Measurements from ENCODE around the gene C15orf40. TPM values are rescaled to one million over a fixed set of nuclear protein-coding genes. Genes with fewer than 3 reads are reported as not detected.

The C15orf40 gene
- total and polyA plus RNA-seq, 4 donors = 15.0 to 27.9 (median 15.9) TPM

GRCh38 chr15:82952158-82953081, 59.0 kb downstream of the C15orf40 start, which contains the start of gene HOMER2:
HOMER2 (minus strand) TSS chr15:82952720; CDS start chr15:82952535, 185 bp downstream.
- H3K4me1 ChIP-seq (ENCODE audit: control insufficient read depth in 1 of 2, insufficient read depth in 2 of 2, low read length in 2 of 2) = no peaks in the 10 kb centered on the region
- WGBS, 2 donors = 1 to 2% methylated on average over 63 to 119 of the region's 119 CpGs
- no peaks in the 10 kb centered on the region for H3K36me3 ChIP-seq (ENCODE audit: control insufficient read depth in 1 of 2, insufficient read depth in 2 of 2, low read length in 1 of 2)
- no peaks in the 10 kb centered on the region for H3K27me3 ChIP-seq (ENCODE audit: control insufficient read depth in 1 of 2, insufficient read depth in 2 of 2, low read length in 1 of 2)
- H3K4me3 ChIP-seq (ENCODE audit: low read length in 2 of 2) = peak within 1 kb of the TSS; percentile 73 to 81
- H3K27ac ChIP-seq (ENCODE audit: low read depth in 1 of 2, low read length in 2 of 2) = no peak within 1 kb of the TSS
- ATAC-seq (ENCODE audit: low FRiP score) (no peak), DNase-seq (peak in 1 of 2 donors; percentile 76)
- intact Hi-C loops (cut with DNase I) = no loop called here
- H3K9me3 ChIP-seq (ENCODE audit: control insufficient read depth, low read length) = no peaks in the 10 kb centered on the region

- no peaks in the 10 kb centered on the region for H3K9me3 ChIP-seq (ENCODE audit: control insufficient read depth, low read length)
- no peaks in the 10 kb centered on the region for H3K36me3 ChIP-seq (ENCODE audit: control insufficient read depth in 1 of 2, insufficient read depth in 2 of 2, low read length in 1 of 2)
- no peaks in the 10 kb centered on the region for H3K4me1 ChIP-seq (ENCODE audit: control insufficient read depth in 1 of 2, insufficient read depth in 2 of 2, low read length in 2 of 2)
- H3K4me3 ChIP-seq (ENCODE audit: low read length in 2 of 2) = peak overlapping the region in 1 of 2 donors; percentile 81
- H3K27me3 ChIP-seq (ENCODE audit: control insufficient read depth in 1 of 2, insufficient read depth in 2 of 2, low read length in 1 of 2) = no peaks in the 10 kb centered on the region
- ATAC-seq (ENCODE audit: low FRiP score) (no peak), DNase-seq (no peak)
- H3K27ac ChIP-seq (ENCODE audit: low read depth in 1 of 2, low read length in 2 of 2) = no peak overlapping the region
- WGBS, 2 donors = 46 to 50% methylated on average over 13 of the region's 13 CpGs
- intact Hi-C loops (cut with DNase I) = no loop called here
These were observed 59.8 kb downstream of the C15orf40 start for GRCh38 chr15:82951472-82952157.

- Histone ChIP-seq H3K27me3 (ENCODE audit: control insufficient read depth in 1 of 2, insufficient read depth in 2 of 2, low read length in 1 of 2) (no peaks in the 10 kb centered on the region), H3K36me3 (ENCODE audit: control insufficient read depth in 1 of 2, insufficient read depth in 2 of 2, low read length in 1 of 2) (no peaks in the 10 kb centered on the region), H3K27ac (ENCODE audit: low read depth in 1 of 2, low read length in 2 of 2) (no peak overlapping the region), H3K4me1 (ENCODE audit: control insufficient read depth in 1 of 2, insufficient read depth in 2 of 2, low read length in 2 of 2) (no peaks in the 10 kb centered on the region), H3K9me3 (ENCODE audit: control insufficient read depth, low read length) (no peaks in the 10 kb centered on the region), H3K4me3 (ENCODE audit: low read length in 2 of 2) (no peak overlapping the region)
- 75% methylated on average over 6 of the region's 6 CpGs for WGBS, 2 donors
- intact Hi-C loops (cut with DNase I) = no loop called here
- DNase-seq = no peak
- no peak for ATAC-seq (ENCODE audit: low FRiP score)
These were observed 60.6 kb downstream of the C15orf40 start for GRCh38 chr15:82950746-82951370.

GRCh38 chr15:82950295-82950694, 61.1 kb downstream of the C15orf40 start:
- DNase-seq (no peak), ATAC-seq (ENCODE audit: low FRiP score) (no peak)
- H3K4me3 ChIP-seq (ENCODE audit: low read length in 2 of 2) = no peak overlapping the region
- H3K27me3 ChIP-seq (ENCODE audit: control insufficient read depth in 1 of 2, insufficient read depth in 2 of 2, low read length in 1 of 2) = no peaks in the 10 kb centered on the region
- H3K9me3 ChIP-seq (ENCODE audit: control insufficient read depth, low read length) = no peaks in the 10 kb centered on the region
- H3K27ac ChIP-seq (ENCODE audit: low read depth in 1 of 2, low read length in 2 of 2) = no peak overlapping the region
- no peaks in the 10 kb centered on the region for H3K4me1 ChIP-seq (ENCODE audit: control insufficient read depth in 1 of 2, insufficient read depth in 2 of 2, low read length in 2 of 2)
- WGBS, 2 donors = 89% methylated on average over 5 of the region's 5 CpGs
- no peaks in the 10 kb centered on the region for H3K36me3 ChIP-seq (ENCODE audit: control insufficient read depth in 1 of 2, insufficient read depth in 2 of 2, low read length in 1 of 2)
- intact Hi-C loops (cut with DNase I) = no loop called here

- Histone ChIP-seq H3K4me3 (ENCODE audit: low read length in 2 of 2) (no peak overlapping the region), H3K27me3 (ENCODE audit: control insufficient read depth in 1 of 2, insufficient read depth in 2 of 2, low read length in 1 of 2) (no peaks in the 10 kb centered on the region), H3K36me3 (ENCODE audit: control insufficient read depth in 1 of 2, insufficient read depth in 2 of 2, low read length in 1 of 2) (no peaks in the 10 kb centered on the region), H3K9me3 (ENCODE audit: control insufficient read depth, low read length) (no peaks in the 10 kb centered on the region), H3K4me1 (ENCODE audit: control insufficient read depth in 1 of 2, insufficient read depth in 2 of 2, low read length in 2 of 2) (no peaks in the 10 kb centered on the region), H3K27ac (ENCODE audit: low read depth in 1 of 2, low read length in 2 of 2) (no peak overlapping the region)
- intact Hi-C loops (cut with DNase I) = no loop called here
- ATAC-seq (ENCODE audit: low FRiP score) (no peak), DNase-seq (no peak)
- 63 to 66% methylated on average over 8 of the region's 8 CpGs for WGBS, 2 donors
These were observed 65.2 kb downstream of the C15orf40 start for GRCh38 chr15:82946155-82946701.

GRCh38 chr15:82945326-82945725, 66.1 kb downstream of the C15orf40 start:
- no peak for DNase-seq

GRCh38 chr15:82944821-82945220, 66.6 kb downstream of the C15orf40 start:
- WGBS, 2 donors = 69 to 78% methylated on average over 5 of the region's 5 CpGs

More at GRCh38 chr15:82945326-82945725, 66.1 kb downstream of the C15orf40 start:
- Histone ChIP-seq H3K27ac (ENCODE audit: low read depth in 1 of 2, low read length in 2 of 2) (no peak overlapping the region), H3K4me1 (ENCODE audit: control insufficient read depth in 1 of 2, insufficient read depth in 2 of 2, low read length in 2 of 2) (no peaks in the 10 kb centered on the region), H3K4me3 (ENCODE audit: low read length in 2 of 2) (no peak overlapping the region), H3K9me3 (ENCODE audit: control insufficient read depth, low read length) (no peaks in the 10 kb centered on the region), H3K27me3 (ENCODE audit: control insufficient read depth in 1 of 2, insufficient read depth in 2 of 2, low read length in 1 of 2) (no peaks in the 10 kb centered on the region), H3K36me3 (ENCODE audit: control insufficient read depth in 1 of 2, insufficient read depth in 2 of 2, low read length in 1 of 2) (no peaks in the 10 kb centered on the region)
- WGBS, 2 donors = 90 to 91% methylated on average over 5 of the region's 5 CpGs
- intact Hi-C loops (cut with DNase I) = no loop called here
- no peak for ATAC-seq (ENCODE audit: low FRiP score)

GRCh38 chr15:82944056-82944455, 67.4 kb downstream of the C15orf40 start:
- WGBS, 2 donors = 77 to 84% methylated on average over 5 of the region's 5 CpGs
- no peaks in the 10 kb centered on the region for H3K36me3 ChIP-seq (ENCODE audit: control insufficient read depth in 1 of 2, insufficient read depth in 2 of 2, low read length in 1 of 2)

More at GRCh38 chr15:82944821-82945220, 66.6 kb downstream of the C15orf40 start:
- H3K4me3 ChIP-seq (ENCODE audit: low read length in 2 of 2) = no peak overlapping the region
- no peaks in the 10 kb centered on the region for H3K4me1 ChIP-seq (ENCODE audit: control insufficient read depth in 1 of 2, insufficient read depth in 2 of 2, low read length in 2 of 2)
- H3K36me3 ChIP-seq (ENCODE audit: control insufficient read depth in 1 of 2, insufficient read depth in 2 of 2, low read length in 1 of 2) = no peaks in the 10 kb centered on the region
- H3K27ac ChIP-seq (ENCODE audit: low read depth in 1 of 2, low read length in 2 of 2) = no peak overlapping the region
- ATAC-seq (ENCODE audit: low FRiP score) = no peak
- no peaks in the 10 kb centered on the region for H3K27me3 ChIP-seq (ENCODE audit: control insufficient read depth in 1 of 2, insufficient read depth in 2 of 2, low read length in 1 of 2)
- no peaks in the 10 kb centered on the region for H3K9me3 ChIP-seq (ENCODE audit: control insufficient read depth, low read length)
- no peak for DNase-seq
- intact Hi-C loops (cut with DNase I) = no loop called here

More at GRCh38 chr15:82944056-82944455, 67.4 kb downstream of the C15orf40 start:
- H3K4me1 ChIP-seq (ENCODE audit: control insufficient read depth in 1 of 2, insufficient read depth in 2 of 2, low read length in 2 of 2) = no peaks in the 10 kb centered on the region
- DNase-seq = no peak
- ATAC-seq (ENCODE audit: low FRiP score) = no peak
- no peaks in the 10 kb centered on the region for H3K9me3 ChIP-seq (ENCODE audit: control insufficient read depth, low read length)
- no peak overlapping the region for H3K27ac ChIP-seq (ENCODE audit: low read depth in 1 of 2, low read length in 2 of 2)
- H3K4me3 ChIP-seq (ENCODE audit: low read length in 2 of 2) = no peak overlapping the region
- H3K27me3 ChIP-seq (ENCODE audit: control insufficient read depth in 1 of 2, insufficient read depth in 2 of 2, low read length in 1 of 2) = no peaks in the 10 kb centered on the region
- intact Hi-C loops (cut with DNase I) = no loop called here
